Upper lobe of left lung (tissue), 4 donors: ENCODE measurements around the gene CUBN.

Source experiments
- CTCF ChIP-seq, 6 experiments: fragments of 450-650 bp in 4 of 6; fragments of 200-600 bp in 2 of 6; sonication (generic) in 2 of 6; IDR thresholded peaks; one replicate each; pipeline ENCODE4 v1.5.1; 2016 to 2019; ENCODE audit warnings: antibody characterized with exemption in 6 of 6
- EP300 ChIP-seq, 4 donors: sonication (generic); formaldehyde crosslinking; IDR thresholded peaks; one replicate each; pipeline ENCODE4 v1.5.1; 2017; ENCODE audit warnings: antibody characterized with exemption in 4 of 4, control low read depth in 2 of 4
- POLR2A ChIP-seq, 4 donors: fragments of 450-650 bp; IDR thresholded peaks; one replicate each; pipeline ENCODE4 v1.5.1; 2016 to 2017; ENCODE audit warnings: antibody characterized with exemption in 4 of 4, mild to moderate bottlenecking in 2 of 4

- no peak for TF ChIP-seq POLR2A (IDR thresholded peaks at IDR 0.05)
- no peak for TF ChIP-seq CTCF (IDR thresholded peaks at IDR 0.05)
- TF ChIP-seq EP300 (IDR thresholded peaks at IDR 0.05) = no peak
These were observed 184.6 kb downstream of the CUBN start for GRCh38 chr10:16944986-16945385.
